Cardiac fibroblast (primary cell): ENCODE measurements around the gene TCFL5.

Experiments used
- DNase-seq, 2 donors: peaks; one replicate each; pipeline versions ENCODE4 v3.0.0 to v3.0.0-alpha.2; 2010; ENCODE audit warnings: low read depth in 2 of 2
- H3K4me3 ChIP-seq, 2 donors: replicated peaks in 1 of 2; 1 replicate in 1 of 2; 2 replicates in 1 of 2; pipeline ENCODE4 v1.5.1; 2011; ENCODE audit warnings: low read depth in 2 of 2, low read length in 2 of 2, mild to moderate bottlenecking in 2 of 2, moderate library complexity in 1 of 2
- CTCF ChIP-seq: IDR thresholded peaks from one replicate; pipeline ENCODE4 v1.5.1; 2011; ENCODE audit warnings: low read depth, mild to moderate bottlenecking, low read length, inconsistent platforms

Gene TCFL5

GRCh38 chr20:62805155-62805710, 56.4 kb downstream of the TCFL5 start:
- peak overlapping the region; percentile 72 to 87 for H3K4me3 ChIP-seq
- DNase-seq = no peak

DNA sequence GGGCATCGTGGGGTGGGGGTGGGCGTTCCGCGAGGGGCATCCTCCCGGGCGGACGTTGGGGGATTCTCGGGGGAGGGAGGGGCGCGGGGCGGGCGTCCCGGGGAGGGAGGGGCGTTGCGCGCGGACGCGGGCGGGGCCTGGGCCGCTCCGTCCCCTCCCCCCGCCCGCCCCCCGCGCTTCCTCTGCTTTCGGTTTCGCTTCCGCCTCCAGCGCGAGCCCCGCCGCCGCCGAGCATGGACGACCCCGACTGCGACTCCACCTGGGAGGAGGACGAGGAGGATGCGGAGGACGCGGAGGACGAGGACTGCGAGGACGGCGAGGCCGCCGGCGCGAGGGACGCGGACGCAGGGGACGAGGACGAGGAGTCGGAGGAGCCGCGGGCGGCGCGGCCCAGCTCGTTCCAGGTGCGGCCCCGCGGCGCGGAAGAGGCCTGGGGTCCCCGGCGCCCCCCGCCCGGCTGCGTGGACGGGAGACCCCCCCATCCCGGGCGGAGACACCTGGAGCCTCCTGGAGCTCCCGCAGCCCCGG, 56.9 kb downstream of the TCFL5 start, which contains the start of gene OGFR:
Gene OGFR (plus strand): TSS at position 209 of the 528 bp plus-strand sequence. CDS start 25 bp downstream, at position 234.
- H3K4me3 ChIP-seq = peak within 1 kb of the TSS; percentile 72 to 87
- no peak for TF ChIP-seq CTCF
- DNase-seq = peak; percentile 45 to 62

More at GRCh38 chr20:62805155-62805710, 56.4 kb downstream of the TCFL5 start:
- no peak for TF ChIP-seq CTCF

DNA sequence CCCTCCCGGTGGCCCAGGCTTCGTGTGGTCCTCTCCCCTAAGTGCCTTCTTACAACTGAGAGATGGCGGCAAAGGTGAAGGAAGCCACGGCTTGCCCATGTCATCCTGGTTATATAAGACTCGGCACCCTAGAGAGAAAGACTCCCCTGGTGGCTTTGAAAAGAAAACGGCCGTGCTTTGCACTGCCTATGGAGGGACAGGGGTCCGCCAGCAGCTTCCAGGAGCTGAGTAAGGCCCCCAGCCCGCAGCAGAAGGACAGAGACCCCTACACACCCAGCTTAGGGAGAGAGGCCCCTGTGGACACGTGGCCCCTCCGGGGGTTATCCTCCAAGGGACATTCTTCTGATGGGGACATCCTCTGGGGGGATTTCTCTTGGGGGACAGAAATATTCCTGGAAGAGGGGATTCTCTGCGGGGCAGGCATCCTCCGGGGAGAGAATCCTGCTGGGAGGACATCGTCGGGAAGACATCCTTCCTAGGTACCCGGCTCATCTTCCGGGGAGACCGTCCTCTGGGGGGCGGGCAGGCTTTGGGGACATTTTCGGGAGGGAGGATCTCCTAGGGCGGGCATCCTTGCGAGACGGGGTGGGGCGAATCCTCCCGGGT, 57.5 kb downstream of the TCFL5 start:
- no peak for TF ChIP-seq CTCF
- peak overlapping the region; percentile 62 to 87 for H3K4me3 ChIP-seq
- no peak for DNase-seq

GRCh38 chr20:62802026-62802712, 59.5 kb downstream of the TCFL5 start:
- DNase-seq = no peak
- H3K4me3 ChIP-seq = no peak overlapping the region
- no peak for TF ChIP-seq CTCF

DNA sequence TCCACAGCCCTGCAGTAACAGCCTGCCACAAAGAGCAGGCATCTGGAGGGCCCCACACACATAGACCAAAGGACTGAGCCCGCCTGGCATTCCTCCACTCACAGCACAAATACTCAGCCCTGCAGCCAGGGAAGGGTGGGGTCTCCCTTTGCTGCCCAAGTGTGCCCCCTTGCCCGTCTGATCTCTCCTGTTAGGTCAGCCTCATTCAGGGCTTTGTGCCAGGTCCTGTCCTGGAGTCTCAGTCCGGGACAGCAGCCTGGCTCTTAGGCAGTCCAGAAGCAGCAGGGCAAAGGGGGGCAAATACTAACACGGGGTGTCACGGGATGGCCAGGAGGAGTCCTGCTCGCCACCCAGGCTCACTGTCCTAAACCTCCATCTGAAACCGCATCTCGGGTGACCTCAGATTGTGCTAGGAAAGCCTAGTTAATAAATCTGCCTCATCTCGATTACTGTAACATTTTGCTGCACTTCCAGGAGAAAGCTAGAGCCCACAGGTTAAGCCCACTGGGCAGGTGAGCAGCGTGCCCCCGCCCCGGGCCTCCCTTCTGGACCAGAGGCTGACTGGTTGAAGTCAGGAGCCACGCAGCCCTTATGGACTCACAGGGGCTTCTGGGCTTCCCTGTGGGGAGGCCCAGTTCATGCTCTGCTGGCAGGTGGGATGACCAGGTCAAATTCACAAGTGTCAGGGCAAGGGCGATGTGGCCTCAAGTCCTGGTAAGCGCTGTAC, 60.2 kb downstream of the TCFL5 start:
- no peak overlapping the region for H3K4me3 ChIP-seq
- TF ChIP-seq CTCF = no peak
- no peak for DNase-seq
